Measurements from ENCODE around the gene RSPH1.
A peak's percentile ranks its signal among the peaks of the same experiment; 100 is the strongest.
"Not testable (repeated sequence)": the region's sequence is repeated elsewhere in the genome, so short reads cannot be mapped to it uniquely, and the experiment has no call there.

Gene RSPH1

DNA sequence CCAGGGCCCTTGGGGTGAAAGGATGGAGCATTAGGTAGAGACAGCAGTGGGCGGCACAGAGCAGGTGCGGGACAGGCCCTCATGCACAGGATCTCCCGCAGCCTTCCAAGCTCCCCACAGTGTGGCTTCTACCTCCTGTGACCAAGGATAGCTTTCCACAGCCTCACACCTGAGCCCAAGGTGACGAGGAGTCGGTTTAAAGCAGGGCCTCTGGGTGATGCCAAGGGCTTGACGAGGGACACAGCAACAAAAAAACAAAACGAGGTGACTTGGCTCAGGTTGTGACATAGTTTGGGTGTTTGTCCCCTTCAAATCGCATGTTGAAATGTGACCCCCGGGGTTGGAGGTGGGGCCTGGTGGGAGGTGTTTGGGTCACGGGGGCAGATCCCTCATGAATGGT is 15.3 kb downstream of the RSPH1 start:
- no peak for DNase-seq

DNA sequence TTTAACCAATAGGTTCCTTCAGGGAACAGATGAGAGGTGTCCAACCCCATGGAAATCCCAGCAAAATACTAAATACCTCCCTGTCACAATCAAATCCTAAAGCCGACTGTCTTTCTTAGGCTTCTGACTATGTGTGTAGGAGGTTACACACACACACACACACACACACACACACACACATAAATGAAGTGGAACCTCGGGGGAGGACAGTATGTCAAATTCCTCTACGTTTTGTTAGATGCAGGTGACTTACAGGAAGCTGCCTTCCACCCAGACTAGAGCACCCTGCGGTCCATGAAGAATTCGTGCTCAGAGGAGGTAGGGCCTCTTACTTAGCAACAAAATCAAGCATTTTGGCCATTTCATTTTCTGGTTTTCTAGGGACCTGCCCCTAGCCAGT is 16.4 kb downstream of the RSPH1 start:
- DNase-seq, result no peak

DNA sequence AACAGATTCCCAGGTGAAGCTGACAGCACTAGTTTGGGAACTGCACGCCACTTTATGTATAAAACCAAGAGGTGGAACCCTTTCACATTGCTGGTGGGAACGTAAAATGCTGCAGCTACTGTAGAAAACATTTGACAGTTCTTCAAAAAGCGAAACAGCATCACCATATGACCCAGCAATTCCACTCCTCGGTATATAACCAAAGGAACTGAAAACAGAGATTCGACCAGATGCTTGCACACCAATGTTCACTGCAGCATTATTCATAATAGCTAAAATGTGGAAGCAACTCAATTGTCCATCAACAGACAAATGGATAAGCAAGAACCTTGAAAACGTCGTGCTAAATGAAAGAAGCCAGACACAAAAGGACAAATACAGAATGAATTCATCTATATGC is 17.5 kb downstream of the RSPH1 start:
- no peak for DNase-seq

DNA sequence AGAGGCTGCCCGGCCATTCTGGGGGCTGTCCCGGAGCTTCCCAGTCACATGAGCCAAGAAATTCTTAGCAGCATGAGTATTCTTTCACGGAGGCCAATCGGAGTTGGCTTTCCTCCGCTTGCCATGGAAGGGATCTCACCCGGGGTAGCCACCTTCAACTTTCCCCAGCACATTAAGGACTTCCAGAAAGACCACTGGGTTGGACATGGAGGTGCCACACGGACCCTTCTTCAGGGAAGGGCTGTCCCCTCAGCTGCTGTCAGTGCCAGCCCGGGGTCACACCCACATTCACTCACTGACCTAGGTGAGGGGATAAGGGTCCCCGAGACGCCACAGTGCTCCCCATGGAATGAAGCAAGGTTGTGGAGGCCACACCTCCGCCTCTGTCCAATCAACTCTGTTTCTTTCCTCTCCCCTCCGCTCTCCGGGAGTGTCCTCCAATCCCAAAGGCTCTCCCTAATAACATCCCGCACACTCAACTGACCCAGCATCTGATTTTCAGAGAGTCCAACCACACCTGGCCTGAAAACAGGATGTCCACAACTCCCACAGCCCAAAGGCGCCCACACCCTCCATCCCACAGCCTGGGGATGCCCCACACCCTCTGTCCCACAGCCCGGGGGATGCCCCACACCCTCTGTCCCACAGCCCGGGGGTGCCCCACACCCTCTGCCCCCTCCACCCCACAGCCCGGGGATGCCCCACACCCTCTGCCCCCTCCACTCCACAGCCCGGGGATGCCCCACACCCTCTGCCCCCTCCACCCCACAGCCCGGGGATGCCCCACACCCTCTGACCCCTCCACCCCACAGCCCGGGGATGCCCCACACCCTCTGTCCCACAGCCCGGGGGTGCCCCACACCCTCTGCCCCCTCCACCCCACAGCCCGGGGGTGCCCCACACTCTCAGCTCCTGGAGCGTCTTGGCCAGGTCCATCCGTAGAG is 19.4 kb downstream of the RSPH1 start:
- no peak for DNase-seq

DNA sequence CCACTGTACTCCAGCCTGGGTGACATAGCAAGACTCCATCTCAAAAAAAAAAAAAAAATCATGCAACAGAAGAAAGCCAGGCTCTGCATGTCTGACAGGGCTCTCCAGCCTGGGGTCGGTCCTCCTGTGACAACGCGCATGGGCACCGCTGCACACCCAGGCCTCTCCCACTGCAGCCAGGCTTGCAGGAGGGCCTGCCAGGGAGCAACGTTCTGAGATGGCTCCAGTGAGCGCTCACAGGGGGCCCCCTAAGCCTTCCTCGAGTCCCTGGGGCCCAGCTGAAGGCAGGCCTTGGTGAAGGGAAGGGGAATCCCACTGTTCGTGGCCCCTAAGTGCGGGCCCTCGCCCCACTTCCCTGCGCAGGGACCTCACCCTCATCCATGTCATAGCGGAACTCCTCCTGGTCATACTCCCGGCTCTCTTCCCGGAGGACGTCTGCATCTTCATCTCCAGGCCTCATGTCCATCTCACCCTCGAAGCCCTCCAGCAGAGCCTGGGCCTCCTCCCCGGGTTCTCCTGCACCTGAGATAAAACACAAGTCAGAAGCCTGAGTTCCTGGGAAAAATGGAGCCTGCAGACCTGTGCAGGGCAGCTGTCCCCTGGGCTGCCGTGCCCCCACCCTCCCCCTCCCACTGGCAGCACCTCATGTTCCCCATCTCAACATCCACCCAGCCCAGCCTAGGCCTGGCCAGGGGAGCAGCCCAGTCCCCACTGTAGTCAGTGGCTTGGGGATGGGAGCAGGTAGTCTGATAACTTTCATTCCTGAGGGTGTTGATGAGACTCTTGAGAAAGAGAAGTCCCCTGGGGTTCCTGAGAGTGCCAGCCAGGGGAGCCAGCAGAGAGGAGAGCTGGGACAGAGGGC is 20.3 kb downstream of the RSPH1 start:
- no peak for DNase-seq

DNA sequence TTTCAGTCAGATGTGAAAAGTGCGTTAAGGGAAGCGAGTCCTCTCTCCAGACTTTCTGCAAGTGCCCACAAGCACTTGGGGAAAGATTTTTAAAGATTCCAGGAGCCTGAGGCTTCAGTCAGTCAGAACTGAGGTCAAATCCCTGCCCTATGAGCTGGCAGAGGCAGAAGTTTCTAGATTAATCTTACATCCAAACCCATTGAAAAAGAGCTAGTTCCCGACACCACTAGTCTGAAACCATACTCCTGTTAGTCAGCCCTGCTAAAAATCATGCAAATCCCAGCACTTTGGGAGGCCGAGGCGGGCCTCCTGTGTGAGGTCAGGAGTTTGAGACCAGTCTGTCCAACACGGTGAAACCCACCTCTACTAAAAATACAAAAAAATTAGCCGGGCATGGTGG is 21.0 kb downstream of the RSPH1 start:
- DNase-seq, result no peak

DNA sequence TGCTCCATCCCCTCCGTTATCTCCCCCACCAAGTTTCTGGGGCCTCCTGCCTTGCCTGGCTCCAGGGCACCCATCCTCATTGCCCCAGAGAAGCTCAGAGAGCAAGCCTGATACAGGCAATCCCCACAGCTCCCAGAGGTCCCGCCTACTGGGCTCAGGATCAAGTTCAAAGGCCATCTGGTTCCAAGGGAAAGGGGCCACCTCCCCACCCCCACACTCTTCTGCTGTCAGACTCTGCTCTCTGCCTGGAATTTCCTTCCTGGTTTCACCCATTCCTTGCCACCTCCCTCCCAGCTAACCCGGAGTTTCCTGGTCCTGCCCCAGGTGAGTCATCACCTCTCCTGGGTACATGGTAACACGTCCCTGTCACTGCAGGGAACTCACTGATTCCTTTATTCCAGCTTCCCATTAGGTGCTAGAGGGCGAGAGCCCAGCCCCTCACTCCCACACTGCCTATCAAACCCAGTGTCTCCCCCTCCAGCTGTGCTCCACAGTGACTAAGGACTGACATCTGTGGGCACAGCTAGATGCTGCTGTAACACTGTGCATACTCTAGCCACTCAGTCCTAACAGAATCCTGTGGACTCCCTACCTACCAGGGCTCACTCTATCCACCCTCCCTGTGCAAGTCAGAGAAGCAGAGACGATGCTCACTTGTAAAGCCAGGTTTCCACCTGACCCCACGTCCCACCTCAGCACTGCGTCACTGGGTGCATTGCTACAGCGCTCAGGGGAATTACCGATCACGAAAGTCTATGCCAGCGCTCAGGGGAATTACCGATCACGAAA is 21.8 kb downstream of the RSPH1 start:
- DNase-seq, result no peak

DNA sequence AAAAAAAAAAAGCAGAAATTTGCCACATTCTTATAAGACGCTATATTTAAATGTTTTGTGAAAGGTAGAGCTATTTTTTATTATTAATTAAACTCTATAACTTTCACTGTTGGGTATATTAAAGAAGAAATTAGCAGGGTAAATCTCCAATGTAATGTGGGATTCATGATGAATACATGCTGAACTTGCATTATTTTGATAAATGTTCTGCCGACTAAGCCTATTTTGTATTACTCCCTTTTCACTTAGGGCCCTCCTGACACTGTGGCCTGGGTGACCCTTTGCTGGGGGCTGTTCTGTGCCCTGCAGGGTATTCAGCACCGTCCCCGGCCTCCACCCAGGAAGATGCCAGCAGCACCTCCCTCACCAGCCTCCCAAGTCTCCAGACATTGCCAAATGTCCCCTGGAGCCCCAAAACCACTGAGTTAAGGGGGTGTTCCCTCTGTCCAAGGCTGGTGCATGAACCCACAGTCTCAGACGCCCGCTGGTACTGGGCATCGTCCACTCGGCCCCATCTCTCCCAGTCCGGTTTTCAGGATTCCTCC is 22.5 kb downstream of the RSPH1 start:
- no peak for DNase-seq

DNA sequence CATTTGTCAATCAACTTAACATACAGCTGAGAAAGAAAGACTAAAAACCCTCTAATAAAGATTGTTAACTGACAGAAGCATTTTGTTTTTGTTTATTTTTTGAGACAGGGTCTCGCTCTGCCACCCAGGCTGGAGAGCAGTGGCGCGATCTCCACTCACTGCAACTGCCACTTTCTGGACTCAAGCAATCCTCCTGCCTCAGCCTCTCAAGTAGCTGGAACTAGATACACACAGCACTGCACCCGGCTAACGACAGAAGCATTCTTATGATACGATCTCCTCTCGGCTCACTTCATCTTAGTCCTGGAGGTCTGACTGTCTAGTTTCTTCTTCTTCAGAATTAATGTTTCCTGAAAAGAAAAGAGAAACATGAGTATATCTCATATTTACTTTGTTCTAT is 23.5 kb downstream of the RSPH1 start:
- no peak for DNase-seq

DNA sequence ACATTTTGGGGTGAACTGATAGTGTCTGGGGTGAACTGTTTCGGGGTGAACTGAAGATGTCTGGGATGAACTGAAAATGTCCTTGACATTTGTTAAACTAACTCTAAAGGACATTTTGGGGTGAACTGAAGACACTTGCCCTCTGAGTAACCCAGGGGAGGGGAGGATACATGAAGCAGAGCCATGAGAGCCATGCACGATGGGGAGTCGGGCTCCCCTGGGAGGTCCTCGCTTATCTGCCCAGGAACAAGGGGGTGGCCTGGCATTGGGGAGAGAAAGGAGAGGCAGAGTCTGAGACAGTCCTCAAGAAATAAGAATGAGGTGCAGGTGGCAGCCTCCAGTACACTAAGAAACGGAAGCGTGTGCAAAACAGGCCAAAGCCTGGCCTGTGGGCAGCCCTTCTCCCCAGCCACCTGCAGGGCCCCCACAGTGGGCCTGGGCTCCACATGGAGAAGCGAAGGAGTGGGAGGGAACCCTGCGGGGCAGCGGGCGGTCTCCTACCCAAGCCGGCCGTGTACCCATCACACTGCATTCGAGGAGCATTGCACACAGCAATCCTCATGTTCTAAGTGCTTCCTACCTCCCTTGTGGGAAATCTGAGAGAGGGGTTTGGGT is 24.2 kb downstream of the RSPH1 start:
- no peak for DNase-seq

DNA sequence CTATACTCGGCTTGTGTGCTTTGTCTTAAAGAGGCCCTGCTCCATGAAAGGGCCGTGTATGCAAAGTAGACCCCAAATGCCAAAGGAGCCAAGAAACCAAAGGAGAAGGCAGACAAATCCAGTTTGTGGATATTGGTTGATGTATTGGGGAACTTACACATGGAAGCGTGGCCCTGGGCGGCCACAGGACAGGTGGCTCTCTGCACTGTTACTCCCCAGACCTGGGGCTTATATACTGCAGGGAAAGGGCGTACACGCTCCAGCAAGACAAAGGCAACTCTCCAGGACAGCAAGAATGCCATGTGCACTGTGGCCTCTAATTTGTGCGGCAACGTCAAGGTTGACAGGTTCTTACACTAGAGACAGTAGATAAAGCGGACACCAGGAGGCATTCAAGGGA is 24.8 kb downstream of the RSPH1 start:
- DNase-seq, result no peak

DNA sequence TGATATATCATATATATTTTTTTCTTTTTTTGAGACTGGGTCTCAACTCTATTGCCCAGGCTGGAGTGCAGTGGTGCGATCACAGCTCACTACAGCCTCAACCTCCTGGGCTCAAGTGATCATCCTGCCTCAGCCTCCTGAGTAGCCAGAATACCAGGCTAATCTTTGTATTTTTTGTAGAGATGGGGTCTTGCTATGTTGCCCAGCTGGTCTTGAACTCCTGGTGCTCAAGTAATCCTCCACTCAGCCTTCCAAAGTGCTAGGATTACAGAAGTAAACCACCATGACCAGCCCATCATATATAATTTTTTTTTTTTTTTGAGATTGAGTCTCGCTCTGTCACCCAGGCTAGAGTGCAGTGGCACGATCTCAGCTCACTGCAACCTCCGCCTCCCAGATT is 26.3 kb downstream of the RSPH1 start:
- DNase-seq, result not testable (repeated sequence)

DNA sequence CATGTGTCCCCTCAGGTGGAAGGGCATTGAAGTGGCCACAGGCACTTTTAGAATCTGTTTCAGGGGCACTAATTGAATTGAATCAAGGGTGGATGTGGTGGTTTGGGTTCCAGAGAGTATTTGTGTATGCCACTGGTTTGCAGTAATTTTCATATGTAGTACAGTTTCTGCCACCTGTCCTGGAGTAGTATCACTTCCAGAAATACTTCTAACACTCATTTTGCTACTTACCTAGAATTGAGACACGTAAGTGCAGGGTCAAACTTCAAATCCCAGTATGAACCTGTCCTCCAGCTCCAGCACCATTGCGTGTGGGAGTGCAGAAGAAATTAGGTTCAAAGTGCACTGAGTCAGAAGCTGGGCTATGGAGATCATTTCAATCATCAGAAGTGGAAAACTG is 26.8 kb downstream of the RSPH1 start:
- no peak for DNase-seq

DNA sequence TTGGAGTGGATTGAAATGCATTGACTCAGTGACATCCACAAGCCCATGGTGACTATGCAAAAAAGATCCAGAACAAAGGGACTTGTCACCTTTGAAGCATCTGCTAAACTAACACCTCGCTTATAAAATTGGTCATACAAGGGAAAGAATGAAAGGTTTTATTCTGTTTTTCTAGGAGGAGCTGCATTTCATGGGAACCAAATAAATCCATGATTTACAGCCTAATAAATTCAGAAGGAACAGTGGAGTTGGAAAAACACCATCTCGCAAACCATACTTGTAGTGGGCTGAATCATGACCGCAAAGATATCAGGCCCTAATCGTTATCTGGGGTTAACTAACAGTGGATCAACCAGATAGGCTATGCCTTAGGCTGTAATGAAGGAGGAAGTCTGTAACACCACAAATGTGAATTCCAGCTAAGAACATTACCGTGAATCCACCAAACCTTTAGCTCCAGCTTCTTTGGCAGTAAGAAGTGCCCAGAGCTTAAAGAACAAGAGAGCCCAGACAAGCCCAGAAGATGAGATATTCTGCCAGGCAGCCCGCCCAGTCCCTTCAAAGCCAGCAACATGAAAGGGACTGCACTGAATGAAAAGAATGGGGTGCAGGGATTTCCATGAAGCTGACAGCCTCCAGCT is 27.4 kb downstream of the RSPH1 start:
- DNase-seq, result no peak

DNA sequence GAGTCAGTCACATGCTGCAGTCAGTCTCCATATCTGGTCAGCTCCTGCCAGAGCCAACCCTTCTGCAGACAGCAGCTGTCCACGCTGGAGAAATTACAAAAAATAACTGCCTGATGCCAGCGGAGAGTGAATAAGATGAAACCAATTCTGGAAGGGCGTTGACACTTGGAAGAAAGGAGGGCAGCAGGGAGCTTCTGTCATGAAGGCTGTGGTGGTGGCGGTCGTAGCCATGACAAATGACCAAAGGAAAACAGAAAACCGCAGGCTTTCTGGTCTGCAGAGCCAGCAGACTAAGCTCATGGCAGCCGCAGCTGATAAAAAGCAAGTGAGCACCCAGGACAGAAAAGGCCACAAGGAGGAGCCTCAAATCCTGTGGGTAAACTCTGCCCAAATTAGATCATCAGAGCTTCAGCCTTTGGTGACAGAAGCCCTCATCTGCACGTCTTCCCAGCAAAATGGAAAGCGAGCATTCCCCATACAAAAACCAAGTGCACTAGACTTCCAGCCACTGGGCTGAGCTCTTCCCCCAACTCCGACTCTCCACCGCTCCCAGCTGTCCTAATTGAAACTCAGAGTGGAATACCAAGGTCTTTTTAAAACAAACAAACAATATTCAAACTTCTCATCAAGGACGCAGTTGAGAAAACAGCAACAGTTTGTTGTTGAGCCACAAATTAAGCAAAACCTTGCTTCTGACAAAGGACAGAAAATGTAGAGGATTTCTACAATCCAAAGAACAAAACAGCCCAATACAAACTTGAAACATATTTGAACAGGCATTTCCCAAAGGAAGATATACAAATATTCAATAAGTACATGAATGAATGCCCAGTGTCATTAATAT is 28.7 kb downstream of the RSPH1 start:
- peak; percentile 44 for DNase-seq

DNA sequence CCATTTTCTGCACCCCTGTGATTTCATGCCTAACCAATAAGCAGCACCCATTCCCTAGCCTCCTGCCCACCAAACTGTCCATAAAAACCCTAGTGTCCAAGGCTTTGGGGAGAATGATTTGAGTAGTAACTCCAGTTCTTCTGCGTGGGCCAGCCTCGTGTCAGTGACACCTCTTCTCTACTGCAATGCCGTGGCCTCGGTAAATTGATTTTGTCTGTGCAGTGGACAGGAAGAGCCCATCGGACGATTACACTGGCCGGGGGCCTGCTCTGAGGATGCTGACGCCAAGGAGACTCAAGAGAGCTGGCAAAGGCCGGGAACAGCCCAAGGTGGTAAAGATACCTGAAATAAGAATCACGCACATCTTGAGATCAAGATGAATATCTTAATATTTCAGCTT is 29.3 kb downstream of the RSPH1 start:
- no peak for DNase-seq

DNA sequence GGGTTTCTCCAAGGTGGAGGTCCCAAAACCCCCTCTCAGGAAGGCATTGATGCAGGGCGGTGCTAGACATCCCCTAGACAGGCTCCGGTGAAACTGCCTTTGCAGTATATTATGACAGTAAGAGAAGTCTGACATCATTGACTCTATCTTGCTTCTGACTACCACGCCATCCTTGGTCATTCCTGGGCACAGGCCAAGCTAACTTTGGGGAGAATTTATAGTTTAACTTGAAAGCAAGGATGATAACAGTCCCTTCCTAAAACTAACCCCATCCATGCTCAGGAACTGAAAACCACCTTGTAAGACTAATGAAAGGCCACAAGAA is 30.3 kb downstream of the RSPH1 start:
- DNase-seq, result no peak

DNA sequence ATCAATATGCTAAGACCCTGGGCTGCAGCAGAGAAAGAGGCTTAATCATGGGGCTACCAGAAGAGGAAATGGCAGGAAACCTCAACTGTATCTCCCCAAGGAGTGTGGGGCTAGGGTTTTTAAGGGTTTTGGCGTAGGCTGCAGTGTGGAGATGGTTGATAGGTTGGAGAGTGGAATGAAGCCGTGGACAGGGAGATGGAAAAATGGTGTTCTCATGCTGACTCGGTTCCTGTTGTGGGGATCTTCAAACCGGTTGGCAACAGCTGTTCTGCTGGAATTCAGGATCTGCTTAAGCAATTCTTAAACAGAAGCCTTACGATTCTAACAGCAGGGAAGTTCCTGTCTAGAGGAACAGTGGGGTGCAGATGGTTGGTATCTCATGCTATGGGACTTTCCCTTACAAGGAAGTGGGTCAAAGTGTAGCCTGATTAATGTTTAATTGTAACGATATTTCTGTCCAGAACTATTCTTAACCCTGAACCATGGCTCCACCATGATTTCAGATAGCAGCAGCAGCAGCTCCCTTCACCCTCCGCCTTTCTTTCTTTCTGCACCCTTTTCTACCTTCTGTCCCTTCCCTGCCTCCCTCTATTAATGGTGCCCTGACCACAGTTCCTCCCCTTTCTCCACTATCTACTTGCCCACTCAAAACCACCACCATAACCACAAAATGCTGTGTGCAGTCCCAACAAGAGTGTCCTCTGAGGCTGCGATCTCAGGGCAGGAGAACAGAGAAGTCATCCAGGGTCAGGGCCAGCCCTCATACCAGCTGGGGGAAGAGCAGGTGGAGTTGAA is 30.8 kb downstream of the RSPH1 start:
- no peak for DNase-seq

DNA sequence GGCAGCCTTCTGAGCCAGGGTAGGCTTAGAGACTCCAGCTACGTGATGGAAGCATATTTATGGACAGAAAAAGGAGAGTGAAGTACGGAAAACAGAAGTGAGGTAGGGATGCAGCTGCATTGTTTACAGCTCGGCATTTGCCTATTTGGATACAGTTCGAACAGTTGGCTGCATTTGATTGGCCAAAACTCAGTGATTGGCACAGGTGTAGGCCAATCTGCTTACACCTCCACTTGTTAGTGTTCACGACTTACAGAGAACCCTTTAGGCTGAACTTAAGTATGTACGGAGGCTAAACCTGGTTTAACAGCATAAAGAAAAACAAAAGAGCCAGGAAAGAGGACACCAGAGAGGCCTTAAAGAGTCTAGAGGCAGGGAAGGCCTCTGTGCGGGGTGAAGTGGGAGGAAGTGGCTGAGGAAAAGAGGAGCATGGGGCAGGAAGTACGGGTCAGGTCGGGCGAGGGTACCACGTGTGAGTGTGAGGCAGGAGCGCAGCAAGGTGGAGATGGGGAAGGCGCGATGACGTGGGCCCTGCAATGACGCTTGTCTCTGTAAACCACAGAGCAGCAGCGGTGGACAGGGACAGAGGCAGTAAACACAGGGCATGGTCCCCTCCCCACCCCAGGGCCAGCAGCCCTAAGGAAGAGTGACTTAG is 32.0 kb downstream of the RSPH1 start:
- DNase-seq, result peak; percentile 54

Measured in NCI-H510A treated with DMSO at 0.1 percent for 48 hours (cell line).